GM23338 (cell line): Measurements from ENCODE around the gene MAST4.

Experiments used
- CTCF ChIP-seq, 2 experiments: fragments of 200-600 bp in 1 of 2; sonication (generic) in 1 of 2; conservative IDR thresholded peaks; 2 replicates each; pipeline versions ENCODE4 v1.5.1 to v1.6.1; 2016 to 2017; ENCODE audit warnings: antibody characterized with exemption in 2 of 2, low read depth in 2 of 2, mild to moderate bottlenecking in 2 of 2, moderate library complexity in 1 of 2
- EZH2 ChIP-seq: fragments of 200-600 bp; sonication (generic); IDR thresholded peaks from one replicate; pipeline ENCODE4 v1.8.0; 2017; ENCODE audit warnings: antibody characterized with exemption, mild to moderate bottlenecking, low read depth; ENCODE audit not compliant: unreplicated experiment
- EZH2phosphoT487 ChIP-seq: fragments of 200-600 bp; sonication (generic); IDR thresholded peaks from one replicate; pipeline ENCODE4 v1.8.1; 2018; ENCODE audit warnings: antibody characterized with exemption; ENCODE audit not compliant: unreplicated experiment
- JUNB ChIP-seq: IDR thresholded peaks from one replicate; pipeline ENCODE4 v1.6.1; 2016; ENCODE audit warnings: antibody characterized with exemption; ENCODE audit not compliant: unreplicated experiment

GRCh38 chr5:66617991-66618768 is 22.0 kb downstream of the MAST4 start:
- no peak for TF ChIP-seq CTCF (conservative IDR thresholded peaks at IDR 0.05; ENCODE audit: low read depth in 2 of 2)
- TF ChIP-seq JUNB, result no peak
- TF ChIP-seq EZH2phosphoT487, result no peak
- TF ChIP-seq EZH2, result no peak
